Thoracic aorta (tissue), 2 donors: ENCODE data around the gene SKAP2. TPM values are rescaled to one million over a fixed set of nuclear protein-coding genes. Genes with fewer than 3 reads are reported as not detected.

Experiments used
- ATAC-seq: fragments of 150-250 bp; one replicate; pipeline ENCODE4 v1.8.0; 2017; ENCODE audit warnings: low read depth; ENCODE audit not compliant: insufficient number of reproducible peaks, low FRiP score
- DNase-seq: peaks from one replicate; pipeline ENCODE4 v3.0.0-alpha.2; 2020; ENCODE audit warnings: low spot score
- H3K27ac ChIP-seq, 2 donors: fragments of 200-600 bp; sonication (generic); 1 replicate in 1 of 2; 2 replicates in 1 of 2; pipeline ENCODE4 v1.5.1; 2016; ENCODE audit warnings: mild to moderate bottlenecking in 2 of 2, moderate library complexity in 2 of 2
- H3K27me3 ChIP-seq: fragments of 200-600 bp; sonication (generic); replicated peaks from 2 replicates; pipeline ENCODE4 v1.6.0; 2016; ENCODE audit warnings: mild to moderate bottlenecking; ENCODE audit not compliant: insufficient read depth
- H3K36me3 ChIP-seq: fragments of 200-600 bp; sonication (generic); one replicate; pipeline ENCODE4 v1.5.1; 2016
- H3K4me1 ChIP-seq, 2 donors: fragments of 200-600 bp; sonication (generic); 1 replicate in 1 of 2; 2 replicates in 1 of 2; pipeline versions ENCODE4 v1.5.1 to v1.6.0; 2016; ENCODE audit warnings: low read depth in 2 of 2, mild to moderate bottlenecking in 1 of 2; ENCODE audit not compliant: control insufficient read depth in 1 of 2
- H3K4me3 ChIP-seq: fragments of 200-600 bp; sonication (generic); 2 replicates; pipeline ENCODE4 v1.5.1; 2016; ENCODE audit warnings: mild to moderate bottlenecking
- H3K9me3 ChIP-seq: fragments of 200-600 bp; sonication (generic); 2 replicates; pipeline ENCODE4 v1.5.1; 2016
- total RNA-seq, 2 donors: library from RNA; depleted of rRNA; stranded (reverse); fragments of >200 nt; gene quantifications; one replicate each; pipeline versions ENCODE4 v1.1.0 to v1.2.3, GENCODE V29; 2016
- TF ChIP-seq, protein P1 (sequence below): fragments of 200-600 bp; sonication (generic); IDR thresholded peaks from one replicate; pipeline ENCODE4 v1.5.1; 2019; ENCODE audit warnings: antibody characterized with exemption

Gene SKAP2
- total RNA-seq, 2 donors from 2014 or later, result 16.6 to 29.0 TPM

DNA sequence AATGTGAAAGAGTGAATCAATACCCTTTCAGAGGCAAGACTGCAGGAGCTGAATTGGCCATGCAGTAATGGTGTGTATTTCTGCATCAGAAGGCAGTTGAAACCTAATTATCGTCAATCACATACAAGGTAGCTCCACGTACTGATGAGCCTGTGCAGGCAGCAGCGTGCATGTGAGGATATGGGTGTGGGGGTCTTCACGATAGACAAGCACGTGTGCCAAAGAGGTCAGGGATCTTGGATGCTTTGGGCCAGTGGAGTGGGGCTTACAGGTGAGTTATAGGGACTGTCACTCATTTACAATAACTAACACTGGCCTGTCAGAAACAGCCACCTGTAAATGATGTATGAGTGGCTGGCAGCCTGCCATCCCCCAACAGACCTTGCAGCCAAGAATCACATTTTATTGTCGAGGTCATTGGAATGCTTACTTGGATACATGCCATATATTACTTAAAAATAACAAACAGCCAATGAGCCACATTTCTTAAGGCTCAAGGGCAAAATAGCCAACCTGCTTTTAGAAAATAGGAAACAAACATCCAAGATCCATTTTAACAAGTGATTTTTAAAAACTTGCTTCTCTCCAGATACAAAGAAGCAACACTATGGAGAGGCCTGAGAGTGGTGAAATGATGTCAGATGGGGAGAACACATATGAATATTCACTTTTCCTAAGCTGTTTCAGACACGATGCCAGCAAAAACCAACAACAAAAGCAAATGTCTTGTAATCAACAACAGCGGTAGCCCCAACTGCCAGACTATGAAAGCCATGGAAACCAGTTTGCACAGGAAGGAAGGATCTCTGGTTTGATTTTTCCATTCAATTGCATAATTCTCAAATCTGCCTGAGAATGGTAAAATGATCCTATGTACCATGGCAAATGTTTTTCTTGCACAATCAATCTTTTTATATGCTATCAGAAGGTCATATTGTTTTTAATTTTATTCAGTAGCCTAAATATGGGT lies 210.7 kb downstream of the SKAP2 start:
- DNase-seq, result no peak
- no peak overlapping the region for H3K27ac ChIP-seq
- no peak overlapping the region for H3K4me3 ChIP-seq
- no peaks in the 10 kb centered on the region for H3K27me3 ChIP-seq
- TF ChIP-seq, protein P1, sequence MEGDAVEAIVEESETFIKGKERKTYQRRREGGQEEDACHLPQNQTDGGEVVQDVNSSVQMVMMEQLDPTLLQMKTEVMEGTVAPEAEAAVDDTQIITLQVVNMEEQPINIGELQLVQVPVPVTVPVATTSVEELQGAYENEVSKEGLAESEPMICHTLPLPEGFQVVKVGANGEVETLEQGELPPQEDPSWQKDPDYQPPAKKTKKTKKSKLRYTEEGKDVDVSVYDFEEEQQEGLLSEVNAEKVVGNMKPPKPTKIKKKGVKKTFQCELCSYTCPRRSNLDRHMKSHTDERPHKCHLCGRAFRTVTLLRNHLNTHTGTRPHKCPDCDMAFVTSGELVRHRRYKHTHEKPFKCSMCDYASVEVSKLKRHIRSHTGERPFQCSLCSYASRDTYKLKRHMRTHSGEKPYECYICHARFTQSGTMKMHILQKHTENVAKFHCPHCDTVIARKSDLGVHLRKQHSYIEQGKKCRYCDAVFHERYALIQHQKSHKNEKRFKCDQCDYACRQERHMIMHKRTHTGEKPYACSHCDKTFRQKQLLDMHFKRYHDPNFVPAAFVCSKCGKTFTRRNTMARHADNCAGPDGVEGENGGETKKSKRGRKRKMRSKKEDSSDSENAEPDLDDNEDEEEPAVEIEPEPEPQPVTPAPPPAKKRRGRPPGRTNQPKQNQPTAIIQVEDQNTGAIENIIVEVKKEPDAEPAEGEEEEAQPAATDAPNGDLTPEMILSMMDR, result no peak
- no peak for ATAC-seq
- H3K9me3 ChIP-seq, result no peaks in the 10 kb centered on the region
- no peaks in the 10 kb centered on the region for H3K36me3 ChIP-seq
- H3K4me1 ChIP-seq, result no peaks in the 10 kb centered on the region

- H3K4me3 ChIP-seq, result no peak overlapping the region
- no peaks in the 10 kb centered on the region for H3K36me3 ChIP-seq
- no peak overlapping the region for H3K27ac ChIP-seq
- H3K9me3 ChIP-seq, result no peaks in the 10 kb centered on the region
- ATAC-seq, result no peak
- no peak for DNase-seq
- H3K4me1 ChIP-seq, result no peaks in the 10 kb centered on the region
- TF ChIP-seq, protein P1, result no peak
- H3K27me3 ChIP-seq, result no peaks in the 10 kb centered on the region
Measured at GRCh38 chr7:26652401-26653100, 211.8 kb downstream of the SKAP2 start.

GRCh38 chr7:26650103-26650502 lies 214.3 kb downstream of the SKAP2 start:
- Histone ChIP-seq H3K36me3 (no peaks in the 10 kb centered on the region), H3K27ac (no peak overlapping the region), H3K9me3 (no peaks in the 10 kb centered on the region), H3K27me3 (no peaks in the 10 kb centered on the region), H3K4me1 (no peaks in the 10 kb centered on the region), H3K4me3 (no peak overlapping the region)
- DNase-seq (no peak), ATAC-seq (no peak)
- TF ChIP-seq, protein P1, result no peak

DNA sequence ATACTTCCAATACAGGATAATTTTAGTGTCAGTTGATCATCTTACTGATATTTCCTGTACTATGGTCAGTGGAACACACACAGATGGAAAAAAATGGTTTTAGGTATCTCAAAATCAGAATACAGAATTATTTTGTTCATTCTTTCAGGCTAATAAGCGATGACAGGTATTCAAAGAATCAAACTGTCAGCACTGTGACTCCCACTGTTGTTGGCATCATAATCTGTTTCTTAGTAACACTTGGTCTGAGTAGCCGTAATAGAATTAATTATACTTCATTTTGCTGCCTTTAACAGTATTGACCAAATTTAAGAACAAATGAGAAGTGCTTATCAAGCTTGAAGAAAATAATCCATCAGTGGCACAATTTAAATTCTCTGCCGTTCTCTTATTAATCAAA lies 215.0 kb downstream of the SKAP2 start:
- H3K4me3 ChIP-seq, result no peak overlapping the region
- H3K9me3 ChIP-seq, result no peaks in the 10 kb centered on the region
- no peak for DNase-seq
- TF ChIP-seq, protein P1, result no peak
- H3K36me3 ChIP-seq, result no peaks in the 10 kb centered on the region
- ATAC-seq, result no peak
- no peak overlapping the region for H3K27ac ChIP-seq
- no peaks in the 10 kb centered on the region for H3K4me1 ChIP-seq
- no peaks in the 10 kb centered on the region for H3K27me3 ChIP-seq

GRCh38 chr7:26648554-26648953 lies 215.8 kb downstream of the SKAP2 start:
- no peak for DNase-seq
- no peak overlapping the region for H3K4me3 ChIP-seq
- H3K36me3 ChIP-seq, result no peaks in the 10 kb centered on the region
- ATAC-seq, result no peak
- H3K4me1 ChIP-seq, result no peaks in the 10 kb centered on the region
- H3K9me3 ChIP-seq, result no peaks in the 10 kb centered on the region
- TF ChIP-seq, protein P1, result no peak
- H3K27ac ChIP-seq, result no peak overlapping the region
- H3K27me3 ChIP-seq, result no peaks in the 10 kb centered on the region
